NB4 (cell line): ENCODE results near the gene ESYT2.

Experiments
- CTCF ChIP-seq: IDR thresholded peaks from one replicate; pipeline ENCODE4 v1.5.1; 2012; ENCODE audit warnings: low read depth, low read length
- MAX ChIP-seq: IDR thresholded peaks from 2 replicates; pipeline ENCODE4 v1.6.1; 2011; ENCODE audit warnings: low read depth, low read length
- POLR2A ChIP-seq: IDR thresholded peaks from 2 replicates; pipeline ENCODE4 v1.6.1; 2011; ENCODE audit warnings: mild to moderate bottlenecking; ENCODE audit not compliant: insufficient read length; ENCODE audit errors: extremely low read depth

DNA sequence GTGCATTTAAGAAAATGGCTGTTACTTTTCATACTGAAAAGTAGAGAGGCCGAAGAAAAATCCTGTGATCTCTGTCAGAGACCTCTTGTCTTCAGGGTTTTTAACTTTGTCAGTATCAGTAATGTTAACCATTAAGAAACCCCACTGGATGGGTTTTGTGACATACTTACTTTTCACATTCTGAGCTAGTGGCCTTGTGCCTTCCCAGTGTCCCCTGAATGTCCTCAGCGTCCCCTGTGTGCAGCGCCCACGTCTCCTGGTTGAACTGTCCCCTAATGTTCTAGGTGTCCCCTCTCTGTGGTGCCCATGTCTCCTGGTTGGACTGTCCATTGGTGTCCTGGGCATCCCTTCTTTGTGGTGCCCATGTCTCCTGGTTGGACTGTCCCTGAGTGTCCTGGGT, 36.7 kb upstream of the ESYT2 start:
- TF ChIP-seq CTCF: no peak
- no peak for TF ChIP-seq POLR2A
- TF ChIP-seq MAX: no peak
